Activated naive CD4-positive, alpha-beta T cell treated with anti-CD3 and anti-CD28 coated beads, Interleukin-2, amount 50 U/mL, for 16 hours (primary cell): ENCODE results near the gene ETV1.

ENCODE experiments used
- DNase-seq: peaks from one replicate; pipeline ENCODE4 v3.0.0-alpha.2; 2020

The ETV1 gene

GRCh38 chr7:13875496-13876074 lies 113.9 kb downstream of the ETV1 start:
- no peak for DNase-seq

DNA sequence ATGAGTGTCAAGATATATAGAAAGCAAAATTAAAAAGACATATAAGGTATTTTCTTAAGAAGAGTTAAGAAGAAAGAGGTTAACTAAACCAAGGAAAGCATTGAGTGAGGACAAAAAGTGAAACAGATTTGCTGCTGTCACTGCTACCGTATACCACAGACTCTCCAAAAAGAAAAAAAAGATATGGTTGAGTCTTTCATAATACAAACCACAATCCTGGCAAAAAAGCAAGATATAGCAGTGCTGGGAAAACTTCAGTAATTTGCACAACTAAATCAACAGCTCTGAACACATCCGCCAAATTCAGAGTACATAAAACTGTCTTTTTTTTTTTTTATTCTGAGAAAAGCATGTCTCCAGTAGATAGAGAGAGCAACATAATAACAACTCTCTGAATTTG lies 114.7 kb downstream of the ETV1 start:
- DNase-seq, result no peak

GRCh38 chr7:13872709-13873108 lies 116.8 kb downstream of the ETV1 start:
- no peak for DNase-seq

DNA sequence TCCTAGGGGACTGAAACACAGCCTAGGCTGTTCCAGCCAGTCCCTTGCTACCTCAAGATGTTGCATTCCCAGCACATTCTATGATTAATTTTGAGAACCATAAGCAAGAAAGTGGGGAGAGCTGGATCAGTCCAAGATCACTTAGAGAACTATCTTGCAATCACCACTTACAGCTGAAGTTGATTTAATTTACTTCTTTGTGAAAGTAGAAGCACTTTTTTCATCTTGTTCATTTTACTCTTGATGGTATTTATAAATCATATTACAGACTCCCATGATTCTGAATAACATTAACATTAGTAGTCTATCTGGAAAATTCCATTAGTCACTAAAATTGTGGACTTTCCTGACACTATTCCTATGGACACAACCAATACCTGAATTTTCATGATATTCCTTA lies 118.5 kb downstream of the ETV1 start:
- no peak for DNase-seq

GRCh38 chr7:13860734-13861133 lies 128.7 kb downstream of the ETV1 start:
- no peak for DNase-seq

GRCh38 chr7:13856012-13856411 lies 133.5 kb downstream of the ETV1 start:
- DNase-seq, result no peak

GRCh38 chr7:13852281-13852968 lies 137.0 kb downstream of the ETV1 start:
- no peak for DNase-seq

DNA sequence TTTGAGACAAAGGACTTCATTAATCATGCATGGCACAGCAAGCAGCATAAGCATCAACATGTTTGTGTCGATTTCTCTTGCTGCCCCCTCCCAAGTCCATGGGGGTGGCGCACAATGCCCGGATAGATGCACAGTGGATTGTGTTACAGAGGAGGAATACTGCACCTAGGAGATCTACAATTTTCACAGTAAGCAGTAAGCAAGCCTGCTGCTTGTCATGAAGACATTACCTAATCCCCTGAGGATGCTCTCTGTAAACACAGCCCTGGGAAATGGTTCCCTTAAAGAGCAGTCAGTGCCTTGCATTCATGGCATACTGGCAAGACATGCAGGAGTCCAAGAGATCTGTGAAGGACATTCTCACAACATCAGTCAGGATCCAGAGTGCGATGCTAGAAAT lies 137.7 kb downstream of the ETV1 start:
- DNase-seq, result no peak

GRCh38 chr7:13850185-13850752 lies 139.2 kb downstream of the ETV1 start:
- DNase-seq, result no peak

- DNase-seq, result no peak
Observed at GRCh38 chr7:13849163-13849892, 140.1 kb downstream of the ETV1 start.

GRCh38 chr7:13848681-13849131 lies 140.8 kb downstream of the ETV1 start:
- DNase-seq, result no peak

DNA sequence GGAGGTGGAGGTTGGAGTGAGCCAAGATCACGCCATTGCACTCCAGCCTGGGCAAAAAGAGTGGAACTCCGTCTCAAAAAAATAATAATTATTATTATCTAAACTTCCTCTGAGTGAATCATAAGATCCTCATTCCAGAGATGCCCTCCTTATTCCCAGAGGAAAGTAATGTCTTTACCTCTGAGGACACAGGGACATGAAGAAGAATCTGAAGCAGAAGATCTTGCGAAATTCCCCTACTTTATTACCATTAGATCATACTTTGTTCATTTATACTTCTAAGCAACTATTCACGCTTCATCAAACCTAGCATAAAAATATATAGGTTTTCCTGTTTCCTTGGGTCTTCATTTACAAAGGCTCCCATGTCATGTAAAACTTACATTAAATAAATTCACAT lies 143.1 kb downstream of the ETV1 start:
- no peak for DNase-seq

DNA sequence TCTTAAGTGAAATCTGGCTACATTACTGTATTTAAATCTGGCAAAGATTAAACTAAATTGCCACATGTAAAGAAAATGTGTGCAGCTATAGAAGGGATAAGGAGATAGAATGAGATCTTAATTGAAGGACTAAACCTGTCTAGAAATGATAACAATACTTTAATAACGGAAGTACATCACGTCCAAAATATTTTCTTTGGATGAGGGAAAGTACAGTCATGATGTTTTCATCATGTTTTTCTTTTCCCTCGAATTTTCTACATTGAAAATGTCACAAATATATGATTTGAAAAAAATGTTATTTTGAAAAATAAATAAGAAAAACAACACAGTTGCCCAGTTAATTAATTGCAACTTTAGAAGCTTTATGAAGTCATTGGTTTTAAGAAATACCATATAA lies 143.9 kb downstream of the ETV1 start:
- no peak for DNase-seq

DNA sequence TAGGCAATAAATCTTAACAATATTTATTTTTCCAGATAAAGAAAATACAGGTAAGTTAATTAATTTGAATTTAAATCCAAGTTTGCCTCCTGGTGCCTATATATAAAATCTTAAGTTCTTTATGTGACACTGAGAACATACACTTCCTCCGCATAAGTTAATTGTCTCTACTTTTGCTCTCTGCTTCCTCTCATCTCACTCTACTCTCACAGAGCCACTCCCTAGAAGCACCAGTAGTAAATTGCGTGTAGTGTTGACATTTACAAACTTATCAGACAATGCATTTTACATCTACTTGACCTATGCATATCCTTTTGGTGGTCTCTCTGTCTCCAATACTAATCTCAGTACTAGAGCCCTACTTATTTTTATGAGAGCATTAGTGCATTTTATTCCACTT lies 144.5 kb downstream of the ETV1 start:
- no peak for DNase-seq

- no peak for DNase-seq
Observed at GRCh38 chr7:13841284-13841683, 148.2 kb downstream of the ETV1 start.
